SW 1271 (cell line): ENCODE data around the gene ABL2.
"Not testable (repeated sequence)": the region's sequence is repeated elsewhere in the genome, so short reads cannot be mapped to it uniquely, and the experiment has no call there.

ENCODE experiments used
- DNase-seq, 2 experiments: peaks; one replicate each; lab custom pipeline; 2025; lab: John Stamatoyannopoulos, UW

Gene ABL2

GRCh38 chr1:179229214-179230140, at the start of gene ABL2:
ABL2 (minus strand) TSS chr1:179229677; CDS start chr1:179229397, 280 bp downstream.
- DNase-seq = peak in 1 of 2 experiments; percentile 22

GRCh38 chr1:179278920-179279319, 49.4 kb upstream of the ABL2 start:
- DNase-seq = no peak

- DNase-seq = not testable (repeated sequence)
Observed at GRCh38 chr1:179274424-179274823, 44.9 kb upstream of the ABL2 start.

GRCh38 chr1:179269071-179269470, 39.6 kb upstream of the ABL2 start:
- DNase-seq = no peak

- no peak for DNase-seq
Observed at GRCh38 chr1:179264507-179264906, 35.0 kb upstream of the ABL2 start.

GRCh38 chr1:179263121-179263520, 33.6 kb upstream of the ABL2 start:
- no peak for DNase-seq

GRCh38 chr1:179262183-179262582, 32.7 kb upstream of the ABL2 start:
- DNase-seq = no peak

GRCh38 chr1:179253286-179253972, 24.0 kb upstream of the ABL2 start:
- no peak for DNase-seq

- no peak for DNase-seq
Observed at GRCh38 chr1:179252606-179253005, 23.1 kb upstream of the ABL2 start.

- DNase-seq = peak in 1 of 2 experiments; percentile 23
Observed at GRCh38 chr1:179251675-179252074, 22.2 kb upstream of the ABL2 start.

- DNase-seq = no peak
Observed at GRCh38 chr1:179247923-179248322, 18.4 kb upstream of the ABL2 start.

- not testable (repeated sequence) for DNase-seq
Observed at GRCh38 chr1:179245426-179245825, 15.9 kb upstream of the ABL2 start.

GRCh38 chr1:179241530-179242097, 12.1 kb upstream of the ABL2 start:
- no peak for DNase-seq

- no peak for DNase-seq
Observed at GRCh38 chr1:179237222-179237621, 7.7 kb upstream of the ABL2 start.

GRCh38 chr1:179234863-179235262, 5.4 kb upstream of the ABL2 start:
- no peak for DNase-seq

- DNase-seq = no peak
Observed at GRCh38 chr1:179231923-179232322, 2.4 kb upstream of the ABL2 start.

- no peak for DNase-seq
Observed at GRCh38 chr1:179230721-179231120, 1.2 kb upstream of the ABL2 start.

- no peak for DNase-seq
Observed at GRCh38 chr1:179230251-179230650, 774 bp upstream of the ABL2 start.

- DNase-seq = no peak
Observed at GRCh38 chr1:179228783-179229213, 679 bp downstream of the ABL2 start.

- DNase-seq = no peak
Observed at GRCh38 chr1:179226738-179227137, 2.7 kb downstream of the ABL2 start.

- DNase-seq = not testable (repeated sequence)
Observed at GRCh38 chr1:179224466-179224865, 5.0 kb downstream of the ABL2 start.

GRCh38 chr1:179221121-179221520, 8.4 kb downstream of the ABL2 start:
- DNase-seq = not testable (repeated sequence)
